GM19238 (cell line): Measurements from ENCODE around the gene FAM163A.
"Not testable (repeated sequence)": the region's sequence is repeated elsewhere in the genome, so short reads cannot be mapped to it uniquely, and the experiment has no call there.

Source experiments
- DNase-seq: peaks from one replicate; pipeline ENCODE4 v3.0.0; 2011; ENCODE audit warnings: low spot score; ENCODE audit not compliant: insufficient read length

Gene FAM163A

DNA sequence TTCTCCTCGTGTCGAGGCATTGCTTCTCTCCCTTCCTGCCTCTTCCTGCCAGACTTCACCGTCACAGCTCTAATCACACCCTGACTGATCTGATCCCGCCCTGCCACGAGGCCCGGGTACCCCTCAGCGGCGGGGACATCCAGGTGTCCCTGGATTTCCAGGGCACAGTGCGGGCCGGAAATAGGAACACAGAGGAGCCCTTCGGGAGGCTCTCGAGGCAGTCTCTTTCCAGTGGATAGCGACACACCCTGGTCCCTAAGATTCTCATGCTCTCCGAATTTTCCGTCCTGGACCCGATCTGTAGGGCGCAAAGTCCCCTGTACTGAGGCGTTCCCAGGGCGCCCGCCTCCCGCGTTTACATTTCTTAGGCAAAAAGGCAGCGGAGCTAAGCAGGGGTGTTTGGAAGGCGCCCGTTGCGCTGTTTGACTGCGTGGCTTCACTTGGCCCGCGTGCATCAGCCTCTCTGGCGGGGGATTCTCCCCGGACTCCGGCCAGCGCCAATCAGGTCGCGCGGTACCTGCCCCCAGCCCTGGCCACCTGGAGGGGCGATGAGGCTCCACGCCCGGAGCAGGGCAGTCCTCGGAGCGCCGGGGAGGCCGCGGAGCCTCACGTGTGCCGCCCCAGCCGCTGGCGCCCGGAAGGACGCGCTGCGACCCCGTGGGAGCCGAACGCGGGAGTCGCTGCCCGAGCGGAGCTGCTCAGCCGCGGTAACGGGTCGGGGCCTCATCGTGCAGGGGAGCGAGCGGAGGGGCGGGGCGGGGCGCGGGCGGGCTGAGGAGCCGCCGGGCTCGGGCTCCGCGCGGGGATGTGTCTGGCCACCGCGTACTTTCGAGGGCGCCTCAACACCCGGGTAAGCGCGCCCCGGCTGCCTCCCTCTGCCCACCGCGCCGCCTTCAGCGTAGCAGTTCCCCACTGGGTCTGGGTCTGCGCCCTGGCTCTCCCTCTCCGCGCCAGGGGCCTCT lies at the start of gene FAM163A:
TSS of gene FAM163A (plus strand) at position 575 of the 962 bp plus-strand sequence. CDS start 69,807 bp downstream, outside the sequence.
- DNase-seq: no peak

DNA sequence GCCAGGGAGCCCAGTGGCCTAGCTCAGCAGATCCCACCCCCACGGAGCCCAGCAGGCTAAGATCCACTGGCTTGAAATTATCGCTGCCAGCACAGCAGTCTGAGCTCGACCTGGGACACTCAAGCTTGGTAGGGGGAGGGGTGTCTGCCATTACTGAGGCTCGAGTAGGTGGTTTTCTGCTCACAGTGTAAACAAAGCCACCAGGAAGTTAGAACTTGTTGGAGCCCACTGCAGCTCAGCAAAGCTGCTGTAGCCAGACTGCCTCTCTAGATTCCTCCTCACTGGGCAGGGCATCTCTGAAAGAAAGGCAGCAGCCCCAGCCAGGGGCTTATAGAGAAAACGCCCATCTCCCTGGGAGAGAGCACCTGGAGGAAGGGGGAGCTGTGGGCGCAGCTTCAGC lies 48.6 kb upstream of the FAM163A start:
- DNase-seq: not testable (repeated sequence)

DNA sequence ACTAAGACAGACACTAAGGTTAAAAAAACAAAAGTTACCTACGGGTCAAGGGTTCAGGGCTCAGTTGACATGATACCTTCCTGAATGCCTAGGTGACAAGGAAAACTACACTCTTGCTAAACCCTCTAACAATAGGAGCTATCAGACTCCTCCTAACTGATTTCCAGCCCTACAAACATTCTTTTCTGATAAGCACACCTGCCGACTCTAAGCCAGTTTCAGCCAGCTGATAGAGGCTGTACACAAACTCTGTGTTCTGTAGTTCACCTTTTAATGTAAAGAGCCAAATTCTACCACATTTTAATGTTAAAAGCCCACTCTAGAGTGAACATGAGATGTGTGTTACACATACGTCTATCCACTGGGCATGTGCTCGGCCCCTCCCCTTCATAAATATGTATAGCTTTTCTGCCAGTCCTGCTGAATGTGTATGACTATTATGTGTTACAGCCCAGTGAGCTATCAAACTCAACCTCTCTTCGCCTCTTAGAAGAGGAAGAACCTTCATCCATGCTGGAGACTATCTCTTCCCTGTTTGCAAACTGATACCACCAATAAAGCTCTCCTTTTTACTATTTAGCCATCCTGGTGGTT lies 40.0 kb upstream of the FAM163A start:
- DNase-seq: no peak

DNA sequence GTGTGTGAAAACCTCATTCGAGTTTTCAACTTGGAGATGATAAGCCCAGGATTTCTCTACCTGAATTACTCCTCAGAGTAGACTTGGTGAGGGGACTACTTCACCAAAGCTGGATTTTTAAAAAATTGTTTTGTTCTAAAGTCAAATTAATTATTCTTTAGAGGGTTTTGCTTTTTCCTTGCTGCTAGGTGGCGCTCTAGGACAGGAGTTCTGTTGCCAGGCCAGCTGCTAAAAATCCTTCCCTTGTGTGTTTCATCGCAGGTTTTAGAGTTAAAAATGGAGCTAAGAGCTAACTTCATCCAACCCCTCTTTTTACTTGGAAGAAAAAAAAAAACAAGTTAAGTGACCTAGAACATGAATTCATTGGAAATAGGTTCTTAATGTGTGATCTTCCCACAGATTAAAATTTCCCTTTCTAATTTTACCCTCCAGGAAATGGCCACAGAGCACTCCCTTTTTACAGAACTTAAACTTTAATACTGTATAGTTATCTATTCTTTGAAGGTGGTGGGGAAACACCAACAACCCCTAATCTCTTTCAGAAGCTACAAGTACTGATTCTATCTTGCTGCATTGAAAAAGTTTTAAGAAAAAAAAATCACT lies 36.7 kb upstream of the FAM163A start:
- DNase-seq: peak; percentile 24

DNA sequence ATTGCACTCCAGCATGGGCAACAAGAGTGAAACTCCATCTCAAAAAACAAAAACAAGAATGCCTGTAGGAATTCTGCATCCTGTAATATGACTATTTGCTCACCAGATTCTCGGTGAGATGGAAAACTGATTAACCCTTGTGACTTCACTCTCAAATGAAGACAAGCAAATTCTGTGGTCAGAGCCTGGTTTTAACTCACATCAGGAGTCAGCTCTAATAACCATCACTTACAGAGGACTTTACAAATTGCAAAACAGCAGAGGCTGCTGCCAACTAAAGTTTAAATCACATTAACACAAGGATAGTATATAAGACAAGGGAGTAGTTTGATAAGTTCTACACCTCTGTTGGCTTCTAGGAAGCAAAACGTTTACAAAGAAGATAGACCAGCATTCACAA lies 35.7 kb upstream of the FAM163A start:
- DNase-seq: no peak

DNA sequence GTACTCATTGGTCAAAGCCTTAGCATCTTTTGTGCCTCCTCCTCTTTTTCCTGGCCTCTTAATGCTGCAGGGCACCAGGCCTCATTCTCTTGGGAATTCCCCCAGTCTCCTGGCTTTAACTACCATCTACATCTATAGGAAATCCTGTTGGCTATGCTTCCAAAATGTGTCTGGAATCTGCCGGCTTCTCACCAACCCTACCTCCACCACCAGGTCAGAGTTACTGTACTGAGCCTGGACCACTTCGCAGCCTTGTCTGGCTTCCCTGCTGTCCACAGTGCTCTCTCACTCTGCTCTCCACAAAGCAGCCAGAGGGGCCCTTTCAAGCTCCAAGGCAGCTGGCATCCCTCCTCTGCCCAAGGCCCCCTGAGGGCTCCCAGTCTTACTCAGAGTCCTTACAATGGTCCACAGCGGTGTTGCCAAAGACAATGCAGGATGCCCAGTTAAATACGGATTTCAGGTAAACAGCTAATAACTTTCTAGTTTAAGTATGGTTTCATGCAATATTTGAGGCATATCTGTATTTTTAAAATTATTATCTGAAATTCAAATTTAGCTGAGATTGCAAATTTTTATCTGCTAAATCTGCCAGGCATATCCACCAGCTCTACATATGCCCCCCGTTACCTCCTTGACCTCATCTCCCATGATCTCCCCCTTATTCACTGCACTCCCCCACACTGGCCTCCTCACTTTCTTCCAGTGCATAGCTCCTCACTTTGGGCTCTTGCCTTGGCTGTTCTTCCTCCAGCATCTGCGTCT lies 34.5 kb upstream of the FAM163A start:
- DNase-seq: no peak

DNA sequence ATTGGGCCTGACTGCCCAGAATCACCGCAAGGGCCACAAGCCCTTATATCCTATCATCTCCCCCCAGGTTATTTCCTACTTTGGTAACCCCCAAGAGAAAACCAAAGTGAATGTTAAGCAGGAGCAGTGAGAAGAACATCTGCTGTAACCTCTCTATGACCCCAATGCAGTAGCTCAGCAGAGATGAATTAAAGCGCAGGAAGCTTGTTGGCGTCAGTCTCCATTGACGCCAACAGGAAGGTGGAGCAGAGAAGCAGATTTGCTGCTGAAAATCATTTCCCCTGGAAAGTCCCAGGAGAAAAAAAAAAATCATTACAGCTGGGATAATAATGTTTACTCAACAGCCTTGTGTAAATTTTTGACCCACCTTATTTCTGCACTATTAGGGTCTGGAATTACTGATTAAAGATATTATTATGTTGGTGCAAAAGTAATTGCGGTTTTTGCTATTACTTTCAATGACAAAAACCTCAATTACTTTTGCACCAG lies 33.2 kb upstream of the FAM163A start:
- DNase-seq: no peak

DNA sequence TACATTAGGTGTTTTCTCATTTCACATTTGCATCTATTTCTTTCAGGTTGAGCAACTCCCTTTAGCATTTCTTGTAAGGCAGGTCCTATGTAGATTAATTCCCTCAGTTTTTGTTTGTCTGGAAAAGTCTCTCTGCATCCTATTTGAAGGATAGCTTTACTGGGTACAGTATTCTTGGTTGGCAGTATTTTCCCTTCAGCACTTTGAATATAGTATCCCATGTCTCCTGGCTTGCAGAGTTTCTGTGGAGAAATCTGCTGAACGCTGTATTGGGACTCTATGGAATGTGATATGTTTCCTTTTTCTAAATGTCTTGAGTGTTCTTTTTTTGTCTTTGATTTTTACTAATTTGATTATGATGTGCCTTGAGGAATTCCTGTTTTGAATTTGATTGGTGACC lies 28.9 kb upstream of the FAM163A start:
- no peak for DNase-seq

DNA sequence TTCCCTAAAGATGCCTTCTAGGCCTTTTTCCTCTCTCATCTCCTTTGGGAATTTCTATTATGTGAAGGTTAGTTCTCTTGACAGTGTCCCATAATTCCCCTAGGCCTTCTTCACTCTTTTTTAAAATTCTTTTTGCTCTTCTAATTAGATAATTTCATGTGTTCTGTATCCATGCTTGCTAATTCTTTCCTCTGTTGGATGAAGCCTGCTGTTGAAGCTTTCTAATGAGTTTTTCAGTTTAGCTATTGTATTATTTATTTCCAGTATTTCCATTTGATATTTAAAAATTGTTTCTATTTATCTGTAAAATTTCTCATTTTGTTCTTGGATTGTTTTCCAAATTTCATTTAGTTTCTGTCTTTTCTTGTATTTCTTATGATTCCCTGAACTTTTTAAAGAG lies 28.5 kb upstream of the FAM163A start:
- no peak for DNase-seq

DNA sequence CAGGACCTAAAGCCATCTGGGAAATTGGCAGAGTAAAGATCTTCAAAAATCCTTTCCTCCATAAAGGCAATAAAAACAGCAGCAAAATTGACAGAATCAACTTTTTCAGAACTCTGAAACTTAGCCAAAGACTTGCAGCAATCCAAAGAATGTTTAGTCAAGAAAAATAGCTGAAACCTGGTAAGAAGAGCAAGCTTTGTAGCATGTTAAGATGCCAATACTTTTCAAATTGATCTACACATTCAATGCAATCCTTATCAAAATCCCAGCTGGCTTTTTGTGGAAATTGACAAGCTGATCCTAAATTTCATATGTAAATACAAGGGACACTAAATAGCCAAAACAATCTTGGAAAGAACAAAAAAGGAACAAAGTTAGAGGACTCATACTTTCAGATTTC lies 23.8 kb upstream of the FAM163A start:
- DNase-seq: no peak

DNA sequence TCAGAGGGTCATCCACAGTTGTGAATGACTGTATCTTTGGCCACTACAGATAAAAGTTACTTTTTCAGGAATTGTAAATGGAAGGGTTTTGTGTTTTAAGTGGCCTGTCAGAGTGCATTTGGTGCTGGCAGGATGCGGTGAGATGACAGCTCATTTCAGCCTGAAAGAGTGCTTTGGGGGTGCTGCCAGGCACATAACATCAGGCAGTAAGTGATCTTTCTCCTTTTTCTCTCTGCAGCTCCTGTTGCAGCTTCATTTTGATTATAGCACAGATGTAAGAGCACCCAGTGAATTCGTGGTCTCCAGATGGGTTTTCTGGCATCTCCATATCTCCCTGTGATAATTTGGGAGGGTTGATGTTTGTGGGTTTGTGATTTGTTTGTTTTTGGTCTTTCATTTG lies 14.8 kb upstream of the FAM163A start:
- DNase-seq: no peak

DNA sequence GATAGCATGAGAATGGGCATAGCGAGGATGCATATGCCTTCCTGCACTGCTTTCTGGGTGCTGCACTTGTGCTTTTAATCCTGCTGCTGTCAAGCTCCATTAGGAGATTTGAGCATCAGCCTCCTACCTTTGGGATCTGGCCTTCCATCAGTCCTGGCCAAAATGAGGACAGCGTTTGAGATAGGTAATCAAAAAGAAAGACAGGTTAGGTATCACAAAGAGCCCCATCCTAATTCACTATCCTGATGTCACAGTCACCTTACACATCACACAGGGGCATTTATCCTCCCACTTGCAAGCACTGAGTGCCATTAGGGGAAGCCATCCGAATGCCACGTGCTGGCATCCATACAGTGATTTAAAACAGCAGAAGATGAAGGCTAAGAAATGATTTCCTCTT lies 13.2 kb upstream of the FAM163A start:
- no peak for DNase-seq

DNA sequence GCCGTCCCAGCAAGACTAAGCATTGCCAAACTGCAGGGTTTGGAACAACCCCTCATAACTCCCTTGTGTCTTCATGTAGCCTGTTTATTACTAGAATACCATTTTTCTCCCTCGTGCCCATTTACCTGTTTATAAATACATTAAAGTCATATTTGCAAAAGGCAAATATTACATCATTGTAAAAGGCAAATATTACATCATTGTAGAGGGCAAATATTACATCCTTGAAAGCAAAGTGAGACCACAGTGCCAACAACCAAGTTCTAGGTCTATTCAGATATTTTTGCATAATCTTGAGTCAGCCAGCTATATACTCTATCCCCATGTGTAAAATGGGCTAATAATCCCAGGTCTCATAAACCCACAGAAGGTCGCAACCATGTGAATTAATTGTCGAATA lies 11.4 kb upstream of the FAM163A start:
- no peak for DNase-seq

DNA sequence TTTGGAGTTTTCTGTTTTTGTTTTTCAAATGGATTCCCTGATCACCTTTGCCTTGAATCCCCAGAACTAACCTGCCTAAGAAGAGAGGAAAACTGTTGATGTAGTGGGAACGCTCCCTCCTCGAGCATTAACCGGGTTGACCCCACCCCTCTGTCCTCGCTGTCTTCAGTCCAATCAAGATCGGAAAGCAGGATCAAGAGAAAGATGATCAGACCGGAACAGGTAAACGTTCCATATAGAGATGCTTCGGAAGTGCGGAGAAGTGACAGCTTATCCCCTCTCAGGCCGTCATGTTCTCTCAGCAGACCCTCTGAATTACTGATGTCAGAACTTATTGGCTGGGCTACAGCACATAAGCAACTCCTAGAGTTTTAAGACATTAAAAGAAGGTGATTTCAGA lies 800 bp upstream of the FAM163A start:
- no peak for DNase-seq

DNA sequence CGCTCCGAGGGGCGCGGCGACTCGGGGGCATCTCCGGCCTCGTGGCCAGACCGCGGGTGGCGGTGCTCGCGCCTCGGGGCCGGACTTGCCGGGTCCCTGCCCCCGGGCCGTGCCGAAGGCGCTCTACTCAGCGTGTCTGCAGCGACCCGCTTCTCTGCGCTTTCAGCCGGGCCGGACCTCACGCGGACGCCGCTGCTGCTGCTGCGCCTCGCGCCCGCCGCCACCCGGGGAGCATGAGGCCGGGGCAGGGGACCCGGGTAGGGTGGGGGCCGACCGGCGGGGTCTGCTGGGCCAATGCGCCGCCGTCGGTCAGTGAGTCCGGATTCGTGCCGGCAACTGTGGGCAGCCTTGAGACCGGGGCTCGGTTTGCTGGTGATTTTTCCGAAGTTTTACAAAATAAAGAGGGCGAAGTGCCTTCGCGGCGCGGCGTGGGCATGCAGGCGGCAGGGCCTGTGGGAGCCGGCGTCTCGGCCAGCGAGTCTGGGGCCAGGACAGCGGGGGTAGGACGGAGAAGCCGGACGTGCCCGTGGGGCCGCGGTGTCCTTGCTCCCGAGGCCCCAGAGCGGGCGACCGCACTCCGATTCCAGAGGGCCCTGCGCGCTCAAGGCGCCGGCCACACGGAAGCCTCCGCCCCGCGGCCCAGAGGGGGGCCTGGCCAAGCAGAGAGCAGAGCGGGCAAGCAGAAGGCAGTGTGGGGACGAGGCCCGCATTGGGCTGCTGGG lies 749 bp downstream of the FAM163A start:
- no peak for DNase-seq

DNA sequence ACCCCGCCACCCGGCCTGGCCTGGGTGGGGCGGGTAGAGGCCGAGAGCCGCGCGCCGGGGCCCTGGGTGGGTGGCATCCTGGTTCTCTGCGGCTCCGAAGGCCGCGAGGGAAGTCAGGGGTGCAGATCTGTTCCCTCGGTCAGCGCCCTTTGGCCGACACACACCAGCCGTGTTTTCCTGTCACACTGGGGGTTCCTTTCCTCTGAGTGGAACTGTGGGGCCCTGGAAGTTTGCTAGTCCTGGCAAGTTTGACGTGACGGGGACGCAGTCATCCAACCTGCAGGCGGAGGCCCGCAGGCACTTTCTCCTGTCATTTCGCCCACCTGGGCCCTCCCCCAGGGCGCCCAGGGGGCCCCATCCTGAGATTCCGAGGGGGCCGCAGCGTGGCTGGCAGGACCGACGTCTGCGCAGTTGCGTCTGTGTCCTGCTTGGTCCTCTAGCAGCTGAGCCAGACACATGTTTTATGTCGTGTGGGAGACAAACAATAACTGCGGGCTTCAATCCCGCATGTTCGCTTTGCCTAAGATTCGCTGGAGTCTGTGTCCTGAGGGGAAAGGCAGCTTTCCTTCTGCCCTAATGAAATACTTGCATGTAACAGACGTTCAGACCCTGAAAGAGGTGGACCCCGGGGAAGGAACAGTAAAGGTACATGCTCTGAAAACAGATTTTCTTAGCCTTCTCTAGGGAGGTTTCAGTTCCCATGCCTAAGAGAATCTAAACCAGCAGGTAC lies 1.5 kb downstream of the FAM163A start:
- DNase-seq: no peak

DNA sequence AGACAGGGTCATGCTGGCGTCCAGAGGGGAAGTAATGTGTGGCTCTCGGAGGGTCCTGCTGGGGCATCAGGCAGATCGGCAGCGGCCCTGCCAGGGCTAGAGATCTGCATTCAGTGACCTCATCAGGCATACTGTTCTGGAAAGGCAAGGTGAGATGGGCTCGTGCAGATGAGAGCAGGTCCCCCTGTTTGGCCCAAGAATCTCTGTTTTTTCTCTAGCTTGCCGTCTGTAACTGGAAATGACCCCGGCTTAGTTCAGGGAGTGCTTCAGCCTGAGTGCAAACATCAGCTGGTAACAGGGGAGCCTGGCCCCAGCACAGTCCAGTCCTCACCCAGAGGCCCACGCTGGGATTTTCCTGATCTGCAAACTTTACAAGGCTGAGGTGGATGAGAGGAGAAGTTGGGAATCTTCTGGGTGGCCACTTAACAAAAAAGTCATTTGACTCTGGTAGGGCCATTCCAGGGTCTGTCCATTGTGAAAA lies 2.1 kb downstream of the FAM163A start:
- DNase-seq: no peak

DNA sequence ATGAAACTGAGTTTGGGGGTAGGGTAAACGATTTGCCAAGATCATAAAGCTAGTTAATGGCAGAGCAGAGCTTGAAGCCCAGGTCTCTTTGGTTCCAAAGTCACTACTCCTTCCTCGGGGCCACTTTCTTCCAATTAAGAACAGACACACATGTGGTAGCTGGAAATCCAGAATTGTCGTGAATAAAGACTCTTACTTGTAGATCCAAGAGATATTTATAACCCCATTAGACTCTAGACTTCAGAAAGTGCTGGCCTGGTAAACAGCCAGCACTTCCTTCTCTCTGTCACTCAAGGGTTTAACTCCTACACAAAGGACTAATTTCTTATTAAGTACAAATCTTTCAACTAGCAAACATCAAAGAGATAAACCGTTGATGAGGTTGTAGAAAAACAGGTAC lies 2.7 kb downstream of the FAM163A start:
- no peak for DNase-seq

DNA sequence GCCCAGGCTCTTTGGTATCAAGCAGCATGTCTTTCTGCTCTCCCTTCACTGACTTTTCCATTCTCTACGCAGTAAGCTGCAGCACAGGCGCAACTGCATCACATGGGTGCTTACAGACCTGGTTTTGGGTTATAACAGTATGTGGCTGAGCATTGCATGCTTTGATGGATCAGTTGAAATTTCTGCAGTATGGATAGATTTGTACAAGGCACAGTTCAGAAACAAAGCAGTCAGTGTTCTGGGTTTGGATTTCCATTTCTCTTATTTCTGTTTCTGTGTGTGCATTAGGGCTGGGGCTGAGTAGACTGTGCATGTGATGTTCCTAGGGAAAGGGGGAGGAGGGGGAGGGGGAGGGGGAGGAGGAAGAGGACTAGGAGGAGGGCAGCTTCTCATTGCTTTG lies 4.5 kb downstream of the FAM163A start:
- DNase-seq: no peak

DNA sequence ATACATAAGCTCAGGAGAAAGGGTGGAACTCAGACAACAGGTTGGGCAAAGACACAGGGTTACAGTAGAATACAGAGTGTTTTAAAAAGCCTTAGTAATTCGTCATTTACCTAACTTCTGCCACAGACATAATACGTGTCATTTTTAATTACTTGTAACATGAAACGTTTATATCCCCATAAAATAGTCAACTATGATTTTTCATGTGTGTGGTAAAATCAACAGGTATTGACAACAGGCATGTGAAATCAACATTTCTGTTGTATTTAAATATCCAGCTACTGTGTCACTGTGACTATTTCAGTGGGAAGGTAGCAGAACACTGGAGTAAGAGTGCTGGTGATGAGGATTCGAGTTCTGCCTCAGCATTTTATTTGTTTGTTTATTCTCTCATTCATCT lies 5.7 kb downstream of the FAM163A start:
- DNase-seq: no peak
